ENCODE results near the gene CMSS1.

The CMSS1 gene

GRCh38 chr3:99789011-99789721 lies 28.5 kb upstream of the CMSS1 start:
- H3K4me3 ChIP-seq (ENCODE audit: low read depth, low read length) = no peak overlapping the region
- TF ChIP-seq CTCF (IDR thresholded peaks at IDR 0.05; ENCODE audit: low read depth, low read length, missing control alignments) = peak; percentile 81
- in situ Hi-C loops (cut with HindIII; ENCODE audit: low sequenced_read_pairs) = no loop called here
- peak; percentile 53 for DNase-seq (ENCODE audit: low read depth)

- in situ Hi-C loops (cut with HindIII; ENCODE audit: low sequenced_read_pairs) = no loop called here
- no peak for DNase-seq (ENCODE audit: low read depth)
- no peak for TF ChIP-seq CTCF (IDR thresholded peaks at IDR 0.05; ENCODE audit: low read depth, low read length, missing control alignments)
- no peak overlapping the region for H3K4me3 ChIP-seq (ENCODE audit: low read depth, low read length)
These were observed 23.2 kb upstream of the CMSS1 start for GRCh38 chr3:99794485-99794884.

GRCh38 chr3:99795573-99795972 lies 22.1 kb upstream of the CMSS1 start:
- no peak for TF ChIP-seq CTCF (IDR thresholded peaks at IDR 0.05; ENCODE audit: low read depth, low read length, missing control alignments)
- DNase-seq (ENCODE audit: low read depth) = no peak
- in situ Hi-C loops (cut with HindIII; ENCODE audit: low sequenced_read_pairs) = no loop called here
- no peak overlapping the region for H3K4me3 ChIP-seq (ENCODE audit: low read depth, low read length)

GRCh38 chr3:99799422-99799821 lies 18.2 kb upstream of the CMSS1 start:
- no peak overlapping the region for H3K4me3 ChIP-seq (ENCODE audit: low read depth, low read length)
- TF ChIP-seq CTCF (IDR thresholded peaks at IDR 0.05; ENCODE audit: low read depth, low read length, missing control alignments) = no peak
- DNase-seq (ENCODE audit: low read depth) = no peak
- in situ Hi-C loops (cut with HindIII; ENCODE audit: low sequenced_read_pairs) = no loop called here

GRCh38 chr3:99803297-99803696 lies 14.4 kb upstream of the CMSS1 start:
- TF ChIP-seq CTCF (IDR thresholded peaks at IDR 0.05; ENCODE audit: low read depth, low read length, missing control alignments) = no peak
- in situ Hi-C loops (cut with HindIII; ENCODE audit: low sequenced_read_pairs) = no loop called here
- no peak for DNase-seq (ENCODE audit: low read depth)
- no peak overlapping the region for H3K4me3 ChIP-seq (ENCODE audit: low read depth, low read length)

GRCh38 chr3:99805160-99805559 lies 12.5 kb upstream of the CMSS1 start:
- in situ Hi-C loops (cut with HindIII; ENCODE audit: low sequenced_read_pairs) = no loop called here

More at GRCh38 chr3:99805160-99805559, 12.5 kb upstream of the CMSS1 start:
- DNase-seq (ENCODE audit: low read depth) = no peak
- no peak overlapping the region for H3K4me3 ChIP-seq (ENCODE audit: low read depth, low read length)
- no peak for TF ChIP-seq CTCF (IDR thresholded peaks at IDR 0.05; ENCODE audit: low read depth, low read length, missing control alignments)
